Raji (cell line): ENCODE data around the gene CCDC106.

Experiments used
- POLR2A ChIP-seq: IDR thresholded peaks from 2 replicates; pipeline ENCODE4 v1.6.1; 2011; ENCODE audit warnings: low read depth, low read length, control low read depth; ENCODE audit not compliant: insufficient read depth

The CCDC106 gene

GRCh38 chr19:55650126-55650557, 2.1 kb downstream of the CCDC106 start:
- no peak for TF ChIP-seq POLR2A

- TF ChIP-seq POLR2A = no peak
These were observed 2.7 kb downstream of the CCDC106 start for GRCh38 chr19:55650602-55651230.

GRCh38 chr19:55651236-55651635, 3.2 kb downstream of the CCDC106 start:
- TF ChIP-seq POLR2A = no peak

GRCh38 chr19:55652311-55653128, 4.5 kb downstream of the CCDC106 start:
- no peak for TF ChIP-seq POLR2A

- TF ChIP-seq POLR2A = peak; percentile 81
These were observed 5.8 kb downstream of the CCDC106 start for GRCh38 chr19:55653651-55654322.

GRCh38 chr19:55654323-55654867, 6.4 kb downstream of the CCDC106 start:
- peak; percentile 12; the same call in 1 of the 2 replicates for TF ChIP-seq POLR2A

GRCh38 chr19:55654868-55655647, 7.0 kb downstream of the CCDC106 start, which contains the start of gene U2AF2:
Gene U2AF2, plus strand, starts transcription at chr19:55655035. Its CDS starts 70 bp downstream, at chr19:55655105.
- peak; percentile 85 for TF ChIP-seq POLR2A

GRCh38 chr19:55655648-55656040, 7.6 kb downstream of the CCDC106 start:
- TF ChIP-seq POLR2A = no peak; the same call in 1 of the 2 replicates

- no peak for TF ChIP-seq POLR2A
These were observed 8.5 kb downstream of the CCDC106 start for GRCh38 chr19:55656552-55656951.

GRCh38 chr19:55656988-55657747, 9.2 kb downstream of the CCDC106 start:
- no peak for TF ChIP-seq POLR2A

- TF ChIP-seq POLR2A = no peak
These were observed 10.9 kb downstream of the CCDC106 start for GRCh38 chr19:55658846-55659459.

- TF ChIP-seq POLR2A = no peak
These were observed 11.8 kb downstream of the CCDC106 start for GRCh38 chr19:55659822-55660221.

- TF ChIP-seq POLR2A = no peak
These were observed 12.4 kb downstream of the CCDC106 start for GRCh38 chr19:55660404-55660803.
